ENCODE results near the gene RCAN2. TPM values are rescaled to one million over a fixed set of nuclear protein-coding genes. Genes with fewer than 3 reads are reported as not detected.

The RCAN2 gene
- total RNA-seq, 1 experiment from 2014 or later, result 0.44 TPM

- H3K9me3 ChIP-seq (ENCODE audit: insufficient read depth, low read depth), result no peaks in the 10 kb centered on the region
- H3K9me2 ChIP-seq (ENCODE audit: insufficient read depth), result no peaks in the 10 kb centered on the region
- H2AFZ ChIP-seq, result no peak overlapping the region
- H3K4me2 ChIP-seq, result no peak overlapping the region
- H3K27ac ChIP-seq, result no peak overlapping the region
- BruUV-seq (replicated peaks), result no TSS peak
- peaks cover 3% of the 10 kb centered on the region; the same call in 1 of the 2 replicates for H3K27me3 ChIP-seq (ENCODE audit: insufficient read depth, low read depth)
- H3F3A ChIP-seq (ENCODE audit: insufficient read depth, low read depth), result no peaks in the 10 kb centered on the region
- intact Hi-C loops (cut with micrococcal nuclease; ENCODE audit: unreplicated experiment), result no loop called here
- POLR2A ChIA-PET (ENCODE audit: unreplicated experiment), result no interaction called here
- no peaks in the 10 kb centered on the region for H3K36me3 ChIP-seq (ENCODE audit: low read depth)
- no peaks in the 10 kb centered on the region for H4K20me1 ChIP-seq (ENCODE audit: insufficient read depth)
- H3K79me2 ChIP-seq (ENCODE audit: low read depth), result no peaks in the 10 kb centered on the region
- no peaks in the 10 kb centered on the region for H3K4me1 ChIP-seq (replicated peaks; ENCODE audit: insufficient read depth)
- TF ChIP-seq EZH2 (IDR thresholded peaks at IDR 0.05; ENCODE audit: low read depth), result no peak
- CTCF ChIA-PET, result interaction anchor here (0.5 kb wide), 1 partner anchor 454 kb away, joined by 4 read pairs; no protein-coding TSS in a partner anchor
- no peak for DNase-seq
- no peak overlapping the region for H3K4me3 ChIP-seq
Observed at GRCh38 chr6:46325561-46326530, 165.4 kb downstream of the RCAN2 start.

DNA sequence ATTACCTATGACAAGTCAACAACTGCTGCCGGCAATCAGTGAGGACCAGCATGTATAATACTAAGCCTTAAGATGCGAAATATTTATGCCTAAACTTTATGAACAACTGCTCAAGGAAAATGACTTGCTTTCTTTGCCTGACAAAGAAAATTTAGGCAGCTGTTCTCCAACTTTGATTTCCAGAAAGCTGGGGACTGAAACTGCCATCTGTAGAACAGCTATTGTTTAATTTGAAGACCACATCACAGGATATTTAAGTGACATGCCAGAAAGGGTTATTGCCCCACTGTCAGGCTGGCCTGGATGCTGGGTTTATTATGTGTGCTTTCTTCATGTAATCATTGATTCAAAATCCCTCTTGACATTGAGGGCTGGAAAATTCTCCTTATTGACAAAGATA is 166.5 kb downstream of the RCAN2 start:
- ChIA-PET CTCF (no interaction called here), POLR2A (ENCODE audit: unreplicated experiment) (no interaction called here)
- Histone ChIP-seq H3K79me2 (ENCODE audit: low read depth) (no peaks in the 10 kb centered on the region), H3K27me3 (ENCODE audit: insufficient read depth, low read depth) (peaks cover 3% of the 10 kb centered on the region; the same call in 1 of the 2 replicates), H4K20me1 (ENCODE audit: insufficient read depth) (no peaks in the 10 kb centered on the region), H3K27ac (no peak overlapping the region), H3K9me3 (ENCODE audit: insufficient read depth, low read depth) (no peaks in the 10 kb centered on the region), H3K4me2 (no peak overlapping the region), H3K36me3 (ENCODE audit: low read depth) (no peaks in the 10 kb centered on the region), H3F3A (ENCODE audit: insufficient read depth, low read depth) (no peaks in the 10 kb centered on the region), H3K4me1 (replicated peaks; ENCODE audit: insufficient read depth) (no peaks in the 10 kb centered on the region), H2AFZ (no peak overlapping the region), H3K4me3 (no peak overlapping the region), H3K9me2 (ENCODE audit: insufficient read depth) (no peaks in the 10 kb centered on the region)
- no peak for TF ChIP-seq EZH2 (IDR thresholded peaks at IDR 0.05; ENCODE audit: low read depth)
- no peak for TF ChIP-seq CTCF (conservative IDR thresholded peaks at IDR 0.05)
- BruUV-seq (replicated peaks), result no TSS peak
- intact Hi-C loops (cut with micrococcal nuclease; ENCODE audit: unreplicated experiment), result no loop called here
- DNase-seq, result no peak

DNA sequence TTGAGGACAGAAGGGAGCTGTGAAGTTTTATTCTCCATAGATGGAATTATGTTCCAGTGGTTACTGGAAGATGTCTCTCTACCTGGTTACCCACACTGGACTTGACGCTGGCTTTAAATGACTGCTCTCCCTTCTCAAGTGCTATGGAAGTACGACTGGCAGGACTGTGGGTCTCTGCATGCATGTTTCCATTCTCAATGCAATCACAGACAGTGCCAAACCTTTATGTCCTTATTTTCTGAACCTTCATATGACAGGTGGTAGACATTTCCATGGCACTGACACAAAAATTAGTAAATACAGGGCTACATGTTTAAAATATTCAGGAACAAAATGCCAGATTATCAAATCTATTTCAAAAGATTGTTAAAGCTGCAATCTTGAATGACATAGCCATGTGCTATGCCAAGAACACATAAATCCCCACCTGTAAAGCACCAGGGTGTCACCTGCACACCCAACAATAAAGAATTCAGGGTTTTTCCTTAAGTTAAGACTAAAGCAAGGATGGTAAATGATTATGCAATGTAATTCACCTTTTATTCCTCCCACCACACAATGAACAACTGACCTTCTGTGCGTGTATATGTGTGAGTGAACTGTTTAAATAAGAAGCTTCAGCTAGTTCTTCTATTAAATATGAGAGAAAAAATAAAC is 167.2 kb downstream of the RCAN2 start:
- no peaks in the 10 kb centered on the region for H3K9me3 ChIP-seq (ENCODE audit: insufficient read depth, low read depth)
- no peaks in the 10 kb centered on the region for H3K9me2 ChIP-seq (ENCODE audit: insufficient read depth)
- H3K4me2 ChIP-seq, result no peak overlapping the region
- no peak for DNase-seq
- H3K27me3 ChIP-seq (ENCODE audit: insufficient read depth, low read depth), result peaks cover 3% of the 10 kb centered on the region; the same call in 1 of the 2 replicates
- H3K79me2 ChIP-seq (ENCODE audit: low read depth), result no peaks in the 10 kb centered on the region
- ChIA-PET POLR2A (ENCODE audit: unreplicated experiment) (no interaction called here), CTCF (no interaction called here)
- no TSS peak for BruUV-seq (replicated peaks)
- no peak overlapping the region for H3K4me3 ChIP-seq
- H2AFZ ChIP-seq, result no peak overlapping the region
- no peaks in the 10 kb centered on the region for H3K4me1 ChIP-seq (replicated peaks; ENCODE audit: insufficient read depth)
- intact Hi-C loops (cut with micrococcal nuclease; ENCODE audit: unreplicated experiment), result no loop called here
- no peaks in the 10 kb centered on the region for H3F3A ChIP-seq (ENCODE audit: insufficient read depth, low read depth)
- no peaks in the 10 kb centered on the region for H3K36me3 ChIP-seq (ENCODE audit: low read depth)
- H4K20me1 ChIP-seq (ENCODE audit: insufficient read depth), result no peaks in the 10 kb centered on the region
- TF ChIP-seq CTCF (conservative IDR thresholded peaks at IDR 0.05) (no peak), EZH2 (IDR thresholded peaks at IDR 0.05; ENCODE audit: low read depth) (no peak)
- no peak overlapping the region for H3K27ac ChIP-seq

All from PC-9 (cell line).